Activated naive CD8-positive, alpha-beta T cell treated with anti-CD3 and anti-CD28 coated beads, Interleukin-2, amount 10 ng/mL, durations not matched to agents 7 days and 5 days (primary cell): ENCODE data around the gene SOX2. TPM values are rescaled to one million over a fixed set of nuclear protein-coding genes. Genes with fewer than 3 reads are reported as not detected.

Experiments
- ATAC-seq: fragments of 150-1000 bp; cut with Tn5 transposase; one replicate; pipeline ENCODE4 v1.10.0; 2021; ENCODE audit warnings: low read depth, moderate library complexity
- POLR2A ChIA-PET: fragments of 350-600 bp; sonication (Branson Sonifier 250); formaldehyde crosslinking; loops from one replicate; lab custom pipeline; 2021; ENCODE audit warnings: antibody characterized with exemption; lab: Charles Lee
- DNase-seq: peaks from one replicate; pipeline ENCODE4 v3.0.0; 2021
- H3K27ac Mint-ChIP-seq: one replicate; pipeline ENCODE4 v1.8.0; 2022; ENCODE audit warnings: mild to moderate bottlenecking, mixed read lengths
- H3K27me3 Mint-ChIP-seq: one replicate; pipeline ENCODE4 v1.8.0; 2022; ENCODE audit warnings: mild to moderate bottlenecking, moderate library complexity, mixed read lengths
- H3K36me3 Mint-ChIP-seq: one replicate; pipeline ENCODE4 v1.8.0; 2021; ENCODE audit warnings: mild to moderate bottlenecking, mixed read lengths
- H3K4me1 Mint-ChIP-seq: one replicate; pipeline ENCODE4 v1.8.0; 2021; ENCODE audit warnings: mixed read lengths
- H3K4me3 Mint-ChIP-seq: one replicate; pipeline ENCODE4 v1.8.0; 2022; ENCODE audit warnings: mild to moderate bottlenecking, moderate library complexity, mixed read lengths
- H3K9me3 Mint-ChIP-seq: one replicate; pipeline ENCODE4 v1.8.0; 2021; ENCODE audit warnings: mixed read lengths
- total RNA-seq, 2 experiments: library from RNA; stranded (reverse); gene quantifications; one replicate each; pipeline ENCODE4 v1.2.3, GENCODE V29; 2021

Gene SOX2
- total RNA-seq, 2 experiments from 2014 or later, result not detected

DNA sequence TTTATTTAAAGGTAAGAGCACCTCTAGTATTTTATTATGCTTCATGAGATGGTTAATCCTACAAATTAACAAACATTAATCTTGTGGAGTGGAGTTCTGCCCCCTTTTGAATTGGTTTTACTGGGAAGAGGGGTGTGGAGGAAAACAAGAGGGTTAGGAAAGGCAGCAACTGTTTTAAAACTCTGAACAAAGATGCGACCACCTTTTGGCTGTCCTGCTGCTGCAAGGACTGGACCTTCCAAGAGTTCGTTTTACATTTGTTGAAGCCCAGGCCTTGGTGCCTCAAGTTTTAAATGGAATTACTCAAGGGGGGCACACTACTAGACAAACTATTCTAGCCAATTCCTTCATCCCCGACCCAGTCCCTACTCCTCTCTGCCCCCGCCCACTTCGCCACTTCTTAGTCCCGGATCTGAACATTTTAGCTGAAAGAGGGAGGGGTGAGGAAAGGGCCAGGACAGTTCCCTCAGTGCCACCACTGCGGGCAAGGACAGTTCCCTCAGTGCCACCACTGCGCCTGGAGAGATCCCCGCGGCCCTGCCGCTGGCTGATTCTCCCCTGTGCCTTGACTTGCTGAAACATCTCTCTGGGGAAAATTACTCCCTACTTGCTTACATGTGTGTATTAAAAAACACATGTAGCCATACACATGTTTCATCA, 11.2 kb downstream of the SOX2 start:
- no peak for DNase-seq
- peaks cover 96% of the 10 kb centered on the region for H3K27me3 Mint-ChIP-seq
- H3K27ac Mint-ChIP-seq, result peak overlapping the region; percentile 79
- no peak for ATAC-seq
- H3K4me1 Mint-ChIP-seq, result peaks cover 13% of the 10 kb centered on the region
- H3K9me3 Mint-ChIP-seq, result peaks cover 7% of the 10 kb centered on the region
- no peak overlapping the region for H3K4me3 Mint-ChIP-seq
- H3K36me3 Mint-ChIP-seq, result peaks cover 9% of the 10 kb centered on the region
- POLR2A ChIA-PET, result no interaction called here

DNA sequence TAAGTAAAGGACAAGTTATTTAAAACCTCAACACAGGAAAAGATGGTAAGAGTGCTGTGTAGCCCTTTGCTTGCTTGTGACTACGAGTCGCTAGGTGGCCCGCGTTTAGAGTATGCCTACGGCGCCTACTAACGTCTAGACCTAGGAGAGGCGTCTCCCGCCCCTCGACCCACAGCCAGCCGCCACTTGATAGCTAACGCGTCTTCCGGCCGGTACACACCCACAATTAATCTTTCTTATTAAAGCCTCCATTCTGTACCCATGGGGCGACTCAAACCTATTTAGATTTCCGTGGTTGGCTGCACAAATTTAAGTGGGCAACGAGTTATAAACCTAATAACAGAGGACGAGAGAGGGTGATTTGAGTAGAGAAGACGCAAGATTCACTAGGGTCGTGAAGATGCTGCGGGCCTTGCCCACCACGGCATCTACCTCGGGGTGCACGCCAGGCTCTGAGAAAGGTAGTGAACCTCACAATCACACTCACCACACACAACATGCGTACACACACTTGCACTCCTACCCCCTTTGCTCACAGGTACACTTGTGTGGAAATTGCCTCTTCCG, 12.0 kb downstream of the SOX2 start:
- Mint-ChIP-seq H3K9me3 (peaks cover 7% of the 10 kb centered on the region), H3K4me1 (peaks cover 13% of the 10 kb centered on the region), H3K27ac (peak overlapping the region; percentile 79), H3K36me3 (peaks cover 8% of the 10 kb centered on the region), H3K4me3 (no peak overlapping the region), H3K27me3 (peaks cover 95% of the 10 kb centered on the region)
- DNase-seq (no peak), ATAC-seq (no peak)
- POLR2A ChIA-PET, result no interaction called here

DNA sequence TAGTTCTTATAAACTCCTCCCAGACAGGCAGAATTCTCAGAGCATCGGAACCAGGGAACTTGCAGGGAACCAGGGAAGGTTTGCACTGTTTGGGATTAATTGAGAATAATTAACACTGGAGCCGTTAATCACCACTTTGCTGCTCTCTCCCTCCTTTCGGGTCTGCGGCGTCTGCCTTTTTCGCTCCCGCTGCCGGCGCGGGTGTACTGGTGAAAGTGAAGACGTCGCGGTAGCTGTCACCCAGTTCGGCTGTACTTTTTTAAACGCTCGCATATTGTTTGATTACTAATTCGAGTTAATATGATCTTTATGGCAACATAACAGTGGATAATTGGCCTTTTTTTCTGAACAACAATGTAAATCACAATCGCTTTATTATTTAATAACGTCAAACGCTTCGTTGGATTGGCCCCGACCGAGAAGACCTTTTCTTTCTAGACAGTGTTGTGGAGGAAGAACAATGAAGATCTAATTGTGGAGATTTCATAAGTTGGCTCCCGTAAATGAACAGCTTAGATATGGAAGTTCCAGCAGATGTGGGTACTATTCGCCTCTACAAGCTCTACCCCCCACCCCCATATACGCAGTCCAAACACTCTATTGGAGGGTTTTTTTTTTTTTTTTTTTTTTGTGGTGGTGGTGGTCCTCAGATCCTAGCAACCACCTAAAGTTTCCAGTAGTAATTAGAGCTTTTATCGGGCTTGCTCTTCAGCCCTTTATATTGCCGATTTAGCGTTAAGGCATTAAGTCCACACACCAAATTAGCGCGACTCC, 12.7 kb downstream of the SOX2 start:
- Mint-ChIP-seq H3K36me3 (peaks cover 6% of the 10 kb centered on the region), H3K27ac (peak overlapping the region; percentile 58), H3K27me3 (peaks cover 95% of the 10 kb centered on the region), H3K4me1 (peaks cover 13% of the 10 kb centered on the region), H3K4me3 (no peak overlapping the region), H3K9me3 (peaks cover 9% of the 10 kb centered on the region)
- DNase-seq (peak; percentile 35), ATAC-seq (no peak)
- POLR2A ChIA-PET, result no interaction called here

DNA sequence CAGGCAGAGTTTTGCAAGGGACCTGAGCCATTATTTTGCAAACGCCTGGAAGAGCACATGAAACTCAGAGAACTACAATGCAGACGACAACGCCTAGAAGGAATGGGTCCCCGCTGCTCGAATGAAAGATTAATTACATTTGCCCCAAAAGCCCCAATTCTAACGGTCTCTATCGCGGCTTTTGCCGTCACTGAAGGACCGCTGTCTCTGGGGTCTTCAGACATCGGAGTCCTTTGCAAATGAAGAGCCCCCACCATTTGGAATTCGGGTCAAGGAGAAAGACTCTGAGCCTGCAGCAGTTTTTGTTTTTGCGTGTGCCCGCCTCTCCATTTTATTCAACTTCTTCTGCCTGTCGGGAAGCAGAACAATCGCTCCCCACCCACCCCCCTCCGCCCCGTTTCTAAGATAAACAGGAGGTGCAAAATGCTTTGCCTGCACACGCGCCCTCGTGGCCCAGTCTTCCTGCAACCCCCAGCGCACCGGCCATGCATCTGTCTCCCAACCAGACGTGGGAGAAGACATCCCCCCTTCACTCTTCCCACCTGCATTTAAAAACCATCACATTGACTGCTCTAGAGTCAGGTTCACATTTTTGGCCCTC, 13.5 kb downstream of the SOX2 start:
- H3K27ac Mint-ChIP-seq, result peak overlapping the region; percentile 83
- no peak for DNase-seq
- peaks cover 6% of the 10 kb centered on the region for H3K36me3 Mint-ChIP-seq
- ATAC-seq, result no peak
- POLR2A ChIA-PET, result no interaction called here
- peaks cover 94% of the 10 kb centered on the region for H3K27me3 Mint-ChIP-seq
- H3K9me3 Mint-ChIP-seq, result peaks cover 9% of the 10 kb centered on the region
- no peak overlapping the region for H3K4me3 Mint-ChIP-seq
- peaks cover 13% of the 10 kb centered on the region for H3K4me1 Mint-ChIP-seq

DNA sequence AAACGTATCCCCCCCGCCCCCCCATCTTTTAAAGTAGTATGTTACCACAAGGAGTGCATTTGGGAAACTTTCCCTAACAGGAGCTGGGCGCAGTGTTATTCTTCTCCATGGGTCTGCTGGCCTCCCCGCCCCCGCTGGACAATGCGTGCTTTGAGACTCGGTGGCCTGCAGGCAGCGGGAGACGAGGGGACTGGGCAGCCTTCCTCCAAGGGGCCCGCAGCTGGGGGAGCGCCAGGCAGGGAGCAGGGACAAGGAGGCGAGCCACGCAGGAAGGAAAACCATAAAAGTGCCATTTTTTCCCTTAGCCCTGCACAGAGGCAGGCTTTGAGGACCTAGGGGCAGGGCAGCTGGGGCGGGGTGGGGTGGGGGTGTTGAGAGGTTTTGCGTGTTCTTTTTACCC, 14.1 kb downstream of the SOX2 start:
- peaks cover 9% of the 10 kb centered on the region for H3K9me3 Mint-ChIP-seq
- H3K27me3 Mint-ChIP-seq, result peaks cover 94% of the 10 kb centered on the region
- H3K27ac Mint-ChIP-seq, result no peak overlapping the region
- DNase-seq (no peak), ATAC-seq (no peak)
- peaks cover 13% of the 10 kb centered on the region for H3K4me1 Mint-ChIP-seq
- POLR2A ChIA-PET, result no interaction called here
- H3K4me3 Mint-ChIP-seq, result no peak overlapping the region
- peaks cover 6% of the 10 kb centered on the region for H3K36me3 Mint-ChIP-seq

DNA sequence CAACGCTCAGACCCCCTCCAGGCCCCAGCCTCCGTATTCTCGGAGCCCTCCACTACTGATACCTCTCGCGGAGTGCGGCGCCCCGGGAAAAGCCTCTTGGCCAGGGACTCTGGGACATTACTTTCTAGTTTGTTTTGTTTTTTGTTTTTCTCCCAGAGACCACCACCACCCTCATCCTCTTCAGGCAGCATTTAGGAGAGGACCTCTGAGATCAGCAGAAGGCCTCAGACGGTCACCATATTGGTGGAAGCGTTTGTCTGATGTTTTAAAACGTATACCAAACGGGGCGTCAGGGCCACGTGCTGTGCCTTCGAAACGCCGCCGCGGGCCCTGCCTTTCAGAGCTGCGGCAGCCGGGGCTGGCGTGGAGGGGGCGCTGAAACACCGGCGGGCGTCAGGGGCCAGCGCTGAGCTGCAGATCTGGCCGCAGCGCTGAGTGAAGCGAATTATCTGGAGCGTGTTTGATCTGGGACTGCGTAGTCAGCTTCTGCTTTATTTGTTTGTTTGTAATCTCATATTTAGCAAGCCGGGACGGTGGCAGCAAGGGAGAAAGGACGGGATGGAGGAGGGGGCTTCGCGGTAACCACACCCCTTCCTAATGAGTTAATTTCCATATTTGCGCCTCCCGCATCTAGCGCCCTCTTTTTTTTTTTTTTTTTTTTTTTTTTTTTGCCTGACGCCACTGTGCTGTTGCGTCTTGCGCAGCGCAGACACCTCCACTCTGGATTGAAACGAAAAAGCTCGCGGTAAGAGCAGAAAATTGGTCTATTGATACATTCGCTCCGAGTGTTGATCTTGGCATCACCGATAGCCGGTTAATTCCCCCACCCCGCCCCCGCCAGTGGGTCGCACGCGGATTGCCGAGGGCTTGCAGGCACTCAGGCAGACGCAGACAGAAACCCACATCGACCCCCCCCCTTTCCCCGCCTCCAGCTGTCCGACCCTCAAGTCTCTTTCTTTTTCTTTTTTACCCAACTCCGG, 14.9 kb downstream of the SOX2 start:
- ATAC-seq, result no peak
- H3K9me3 Mint-ChIP-seq, result peaks cover 9% of the 10 kb centered on the region
- POLR2A ChIA-PET, result no interaction called here

DNA sequence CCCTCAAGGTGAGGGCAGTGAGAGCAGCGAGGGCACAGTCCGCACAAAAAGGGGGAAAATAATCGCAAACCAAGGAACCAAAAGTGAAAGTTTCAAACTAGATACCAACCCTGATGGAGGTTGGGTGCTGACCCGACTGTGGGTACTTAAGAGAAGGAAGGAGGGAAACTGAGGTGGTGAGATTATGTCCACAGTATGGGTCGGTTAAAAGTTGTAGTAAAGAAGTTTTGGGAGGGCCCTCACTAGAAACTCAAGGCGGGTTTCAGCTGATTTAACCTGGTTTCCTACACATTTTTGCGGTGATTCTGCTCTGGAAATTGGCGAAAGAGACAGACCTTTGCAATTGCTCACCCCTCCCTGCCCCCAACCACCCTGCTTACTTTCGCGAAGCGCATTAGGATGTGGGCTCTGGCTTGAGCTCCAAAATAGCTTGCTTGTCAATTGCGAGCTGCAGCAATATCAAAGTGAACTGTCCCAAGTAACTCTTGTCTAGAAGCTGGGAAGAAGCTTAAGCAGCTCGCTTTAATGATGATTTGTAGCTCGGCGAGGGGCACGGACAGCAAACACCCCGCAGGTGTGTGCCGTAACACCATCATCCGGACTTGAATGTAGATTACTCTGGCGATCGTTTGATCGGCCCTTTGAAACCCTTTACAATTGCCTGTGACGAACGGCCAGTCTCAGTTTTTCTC, 15.8 kb downstream of the SOX2 start:
- Mint-ChIP-seq H3K27ac (peak overlapping the region; percentile 7), H3K4me3 (peak overlapping the region; percentile 68), H3K36me3 (peaks cover 5% of the 10 kb centered on the region), H3K4me1 (peaks cover 13% of the 10 kb centered on the region), H3K9me3 (peaks cover 9% of the 10 kb centered on the region), H3K27me3 (peaks cover 82% of the 10 kb centered on the region)
- POLR2A ChIA-PET, result no interaction called here
- ATAC-seq (no peak), DNase-seq (no peak)

More for the DNA sequence above, 14.9 kb downstream of the SOX2 start:
- Mint-ChIP-seq H3K36me3 (peaks cover 5% of the 10 kb centered on the region), H3K4me3 (peak overlapping the region; percentile 68), H3K4me1 (peaks cover 13% of the 10 kb centered on the region), H3K27me3 (peaks cover 90% of the 10 kb centered on the region), H3K27ac (peak overlapping the region; percentile 48)
- peak; percentile 38 for DNase-seq

DNA sequence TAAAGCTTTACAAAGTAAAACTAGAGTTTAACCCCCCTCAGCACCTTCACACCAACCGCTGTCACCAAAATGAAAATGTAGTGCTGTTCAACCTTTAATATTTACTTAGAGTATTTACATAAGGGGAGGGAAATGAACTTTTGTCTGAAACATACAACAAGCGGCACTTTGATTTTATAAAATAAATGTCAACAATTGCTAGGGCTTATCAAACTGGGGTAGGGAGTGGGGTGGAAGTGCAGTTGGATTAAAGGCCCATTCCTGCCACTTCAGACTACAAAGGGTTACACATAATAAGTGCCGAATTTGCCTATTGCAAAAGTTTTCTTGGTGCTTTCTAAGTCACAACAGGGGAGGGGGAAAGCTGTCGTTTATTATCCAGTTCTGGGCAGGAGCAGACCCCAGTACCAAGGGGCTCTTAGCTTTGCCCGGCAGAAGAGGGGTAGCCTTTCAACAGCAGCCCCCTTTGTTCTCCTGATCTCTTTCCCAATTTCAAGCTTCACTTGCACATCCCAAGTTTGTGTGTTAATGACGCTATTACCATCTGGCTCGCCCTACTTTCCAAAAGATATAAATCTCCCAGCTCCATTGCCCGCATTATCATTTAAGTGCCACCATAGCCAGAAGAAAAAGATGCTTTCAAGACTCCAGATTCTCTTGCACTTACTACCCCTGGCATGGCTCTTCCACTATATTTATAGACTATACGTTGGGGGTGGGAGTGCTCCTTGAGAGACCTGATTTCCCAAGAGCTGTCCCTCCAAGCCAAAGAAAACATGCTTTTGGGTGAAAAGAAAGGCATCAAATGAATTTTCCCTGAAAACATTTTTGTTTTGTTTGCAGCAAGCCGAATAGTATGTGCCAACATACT, 17.0 kb downstream of the SOX2 start:
- Mint-ChIP-seq H3K27me3 (peaks cover 70% of the 10 kb centered on the region), H3K4me3 (no peak overlapping the region), H3K4me1 (peaks cover 13% of the 10 kb centered on the region), H3K27ac (no peak overlapping the region), H3K36me3 (peaks cover 5% of the 10 kb centered on the region), H3K9me3 (peaks cover 5% of the 10 kb centered on the region)
- no peak for ATAC-seq
- no peak for DNase-seq
- POLR2A ChIA-PET, result no interaction called here

DNA sequence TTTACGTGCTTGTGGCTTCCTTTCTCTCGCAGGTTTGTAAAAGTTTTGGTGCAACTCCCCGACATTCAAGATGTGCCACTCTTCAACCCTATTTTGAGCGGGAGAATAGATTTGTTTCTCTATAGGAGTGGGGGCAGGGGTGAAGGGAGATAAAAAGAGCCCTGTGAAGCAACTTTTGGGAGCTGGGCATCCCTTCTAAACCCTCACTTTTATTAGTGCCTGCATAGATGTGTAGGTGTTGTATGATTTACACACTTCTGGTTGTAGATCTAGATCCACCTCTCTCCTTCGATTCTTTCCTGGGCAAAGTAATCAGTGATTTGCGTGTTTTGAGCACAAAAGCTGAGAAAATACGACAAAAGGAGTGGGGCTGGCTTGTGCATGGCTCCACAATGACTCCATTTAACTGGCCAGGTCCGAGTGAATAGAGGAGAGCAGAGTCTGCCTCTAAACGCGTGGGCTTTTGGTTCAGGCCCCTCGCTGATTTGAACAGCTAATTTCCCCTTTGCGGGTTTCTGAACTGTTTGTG, 17.7 kb downstream of the SOX2 start:
- no peak overlapping the region for H3K4me3 Mint-ChIP-seq
- no peak overlapping the region for H3K27ac Mint-ChIP-seq
- H3K9me3 Mint-ChIP-seq, result peaks cover 4% of the 10 kb centered on the region
- peaks cover 12% of the 10 kb centered on the region for H3K4me1 Mint-ChIP-seq
- H3K27me3 Mint-ChIP-seq, result peaks cover 63% of the 10 kb centered on the region
- POLR2A ChIA-PET, result no interaction called here
- no peak for ATAC-seq
- no peak for DNase-seq
- peaks cover 3% of the 10 kb centered on the region for H3K36me3 Mint-ChIP-seq

DNA sequence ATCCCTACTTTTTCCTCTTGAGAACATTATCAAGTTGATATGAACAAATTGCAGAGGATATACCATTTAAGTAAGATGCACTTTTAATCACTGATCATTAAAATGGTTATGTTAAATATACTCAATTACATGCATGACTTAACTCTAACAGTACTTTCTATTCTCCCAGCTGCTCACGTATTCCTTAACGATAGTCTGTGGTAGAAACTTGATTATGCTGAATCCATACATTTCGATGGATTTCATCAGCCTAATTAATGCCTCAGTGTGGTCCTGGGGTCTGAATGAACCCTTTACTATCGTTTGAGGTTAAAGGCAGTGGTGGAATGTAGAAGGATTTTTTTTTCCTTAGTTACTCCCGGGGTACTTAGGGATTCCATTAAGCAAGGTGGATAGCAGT, 18.6 kb downstream of the SOX2 start:
- no peak for ATAC-seq
- peaks cover 53% of the 10 kb centered on the region for H3K27me3 Mint-ChIP-seq
- H3K36me3 Mint-ChIP-seq, result peaks cover 2% of the 10 kb centered on the region
- H3K9me3 Mint-ChIP-seq, result peaks cover 4% of the 10 kb centered on the region
- H3K4me1 Mint-ChIP-seq, result peaks cover 9% of the 10 kb centered on the region
- H3K4me3 Mint-ChIP-seq, result no peak overlapping the region
- POLR2A ChIA-PET, result no interaction called here
- H3K27ac Mint-ChIP-seq, result no peak overlapping the region
- no peak for DNase-seq

DNA sequence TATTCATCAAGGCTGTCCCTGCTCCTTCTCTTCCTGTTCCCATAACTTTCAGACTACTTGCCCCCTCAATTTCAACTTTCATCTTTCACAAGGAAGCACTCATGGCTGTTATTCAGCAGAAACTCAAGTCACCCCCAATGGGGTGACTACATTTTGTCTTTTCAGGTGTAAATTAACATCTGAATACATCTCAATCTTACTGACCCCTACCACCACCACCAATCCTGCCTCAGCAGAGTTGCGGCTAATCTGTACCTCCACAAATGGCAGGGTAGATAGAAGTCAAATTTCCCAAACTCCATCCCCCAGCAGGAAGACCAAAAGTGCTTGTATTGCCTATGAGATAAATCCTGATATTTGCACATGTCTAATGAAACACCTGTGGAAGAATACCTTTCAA, 19.2 kb downstream of the SOX2 start:
- peaks cover 8% of the 10 kb centered on the region for H3K4me1 Mint-ChIP-seq
- H3K9me3 Mint-ChIP-seq, result peaks cover 1% of the 10 kb centered on the region
- no peaks in the 10 kb centered on the region for H3K36me3 Mint-ChIP-seq
- peaks cover 48% of the 10 kb centered on the region for H3K27me3 Mint-ChIP-seq
- ATAC-seq (no peak), DNase-seq (no peak)
- POLR2A ChIA-PET, result no interaction called here
- no peak overlapping the region for H3K4me3 Mint-ChIP-seq
- no peak overlapping the region for H3K27ac Mint-ChIP-seq
